Endothelial cell of umbilical vein (primary cell): Measurements from ENCODE around the gene UBASH3B. TPM values are rescaled to one million over a fixed set of nuclear protein-coding genes. Genes with fewer than 3 reads are reported as not detected.

Experiments
- BruUV-seq: library from RNA; stranded (reverse); fragments of 400-500 nt; replicated peaks from 2 replicates; lab custom pipeline; 2021; lab: Mats Ljungman, UMichigan
- CTCF ChIA-PET: fragments of 300-600, 350-600 bp; sonication (Branson Sonifier 250); formaldehyde crosslinking; loops from one replicate; lab custom pipeline; 2021; ENCODE audit warnings: antibody characterized with exemption, inconsistent platforms; lab: Charles Lee
- POLR2A ChIA-PET: fragments of 300-600, 350-600 bp; sonication (Branson Sonifier 250); formaldehyde crosslinking; loops from one replicate; lab custom pipeline; 2021; ENCODE audit warnings: antibody characterized with exemption, inconsistent platforms; lab: Charles Lee
- DNase-seq: peaks from one replicate; pipeline ENCODE4 v3.0.0-alpha.2; 2011; ENCODE audit warnings: low read depth, low spot score
- FAIRE-seq: peaks from 2 replicates; lab custom pipeline; 2011; peaks lifted over from hg19 to GRCh38; lab: Jason Lieb, UNC
- H2AFZ ChIP-seq: 2 replicates; pipeline ENCODE4 v1.6.0; 2012; ENCODE audit warnings: low read depth, low read length, control low read depth, inconsistent platforms
- H3K27ac ChIP-seq: 2 replicates; pipeline ENCODE4 v1.5.1; 2011; ENCODE audit warnings: low read depth, mild to moderate bottlenecking, control low read depth, low read length, moderate library complexity; ENCODE audit not compliant: insufficient read depth
- H3K27me3 ChIP-seq, 2 experiments: 2 replicates each; pipeline versions ENCODE4 v1.6.0 to v1.6.1; 2011; ENCODE audit warnings: low read length in 2 of 2, mixed read lengths in 1 of 2; ENCODE audit not compliant: control insufficient read depth in 2 of 2, insufficient read depth in 2 of 2
- H3K36me3 ChIP-seq, 2 experiments: 2 replicates in 1 of 2; 3 replicates in 1 of 2; pipeline ENCODE4 v1.5.1; 2011; ENCODE audit warnings: low read length in 2 of 2, mild to moderate bottlenecking in 1 of 2, moderate library complexity in 1 of 2; ENCODE audit not compliant: control insufficient read depth in 2 of 2, insufficient read depth in 2 of 2; ENCODE audit errors: extremely low read depth in 1 of 2
- H3K4me1 ChIP-seq: 3 replicates; pipeline ENCODE4 v1.5.1; 2011; ENCODE audit warnings: mild to moderate bottlenecking, low read length; ENCODE audit not compliant: control insufficient read depth, insufficient read depth; ENCODE audit errors: extremely low read depth
- H3K4me2 ChIP-seq: 2 replicates; pipeline ENCODE4 v1.6.1; 2011; ENCODE audit warnings: low read length, control low read depth, mixed read lengths; ENCODE audit not compliant: insufficient read depth
- H3K4me3 ChIP-seq, 3 experiments: fragments of 200-600 bp in 1 of 3; sonication (generic), shearing (Covaris generic) in 1 of 3; replicated peaks in 1 of 3; 2 replicates each; pipeline ENCODE4 v1.5.1; 2011 to 2016; ENCODE audit warnings: control low read depth in 3 of 3, low read length in 3 of 3, mild to moderate bottlenecking in 2 of 3, inconsistent platforms in 1 of 3, low read depth in 1 of 3, moderate library complexity in 1 of 3; ENCODE audit not compliant: insufficient read depth in 1 of 3
- H3K79me2 ChIP-seq: 2 replicates; pipeline ENCODE4 v1.6.0; 2012; ENCODE audit warnings: low read length, inconsistent platforms; ENCODE audit not compliant: control insufficient read depth, insufficient read depth
- H3K9ac ChIP-seq: replicated peaks from 2 replicates; pipeline ENCODE3; 2011; ENCODE audit warnings: low read length, control low read depth; ENCODE audit not compliant: insufficient read depth; ENCODE audit errors: extremely low read depth
- H3K9me1 ChIP-seq: replicated peaks from 3 replicates; pipeline ENCODE4 v1.6.0; 2011; ENCODE audit warnings: mild to moderate bottlenecking, low read length; ENCODE audit not compliant: control insufficient read depth, insufficient read depth; ENCODE audit errors: extremely low read depth
- H3K9me3 ChIP-seq: replicated peaks from 2 replicates; pipeline ENCODE4 v1.5.1; 2012; ENCODE audit warnings: low read length, inconsistent platforms; ENCODE audit not compliant: control insufficient read depth, insufficient read depth
- H4K20me1 ChIP-seq: replicated peaks from 2 replicates; pipeline ENCODE3; 2011; ENCODE audit warnings: mild to moderate bottlenecking, low read length; ENCODE audit not compliant: control insufficient read depth, insufficient read depth; ENCODE audit errors: extremely low read depth
- CTCF ChIP-seq, 2 donors: IDR thresholded peaks; 1 replicate in 1 of 2; 2 replicates in 1 of 2; pipeline ENCODE4 v1.5.1; 2011; ENCODE audit warnings: low read length in 2 of 2, mild to moderate bottlenecking in 2 of 2, moderate library complexity in 2 of 2, control low read depth in 1 of 2, inconsistent platforms in 1 of 2, low read depth in 1 of 2; ENCODE audit not compliant: insufficient read depth in 1 of 2; ENCODE audit errors: extremely low read depth in 1 of 2
- EZH2 ChIP-seq: IDR thresholded peaks from 2 replicates; pipeline ENCODE4 v1.6.1; 2012; ENCODE audit warnings: borderline replicate concordance, low read depth, mild to moderate bottlenecking, moderate library complexity, low read length, inconsistent platforms; ENCODE audit not compliant: severe bottlenecking
- FOS ChIP-seq: IDR thresholded peaks from 2 replicates; pipeline ENCODE4 v1.6.1; 2011; ENCODE audit warnings: mild to moderate bottlenecking, low read length, moderate library complexity, borderline replicate concordance; ENCODE audit not compliant: insufficient read depth
- GATA2 ChIP-seq: IDR thresholded peaks from 2 replicates; pipeline ENCODE4 v1.7.0; 2011; ENCODE audit warnings: low read depth, mild to moderate bottlenecking, moderate library complexity, mixed read lengths, low read length; ENCODE audit not compliant: insufficient read length, insufficient read depth
- JUN ChIP-seq: IDR thresholded peaks from 2 replicates; pipeline ENCODE4 v1.6.1; 2011; ENCODE audit warnings: borderline replicate concordance, low read depth; ENCODE audit not compliant: insufficient read length, insufficient read depth
- MAX ChIP-seq: IDR thresholded peaks from 2 replicates; pipeline ENCODE4 v1.6.1; 2011; ENCODE audit not compliant: insufficient read depth, insufficient read length
- MYC ChIP-seq: IDR thresholded peaks from one replicate; pipeline ENCODE4 v1.6.1; 2011; ENCODE audit warnings: mild to moderate bottlenecking, low read depth, low read length
- POLR2A ChIP-seq: IDR thresholded peaks from 2 replicates; pipeline ENCODE4 v1.6.1; 2012; ENCODE audit warnings: low read depth, mild to moderate bottlenecking, control low read depth, low read length
- POLR2AphosphoS5 ChIP-seq: IDR thresholded peaks from 2 replicates; pipeline ENCODE4 v1.6.1; 2012; ENCODE audit warnings: low read depth, mild to moderate bottlenecking, control low read depth, low read length, moderate library complexity; ENCODE audit not compliant: insufficient read depth
- dilution Hi-C: fragments of 300-500 bp; cut with MboI; formaldehyde crosslinking; loops from one replicate; pipeline ENCODE4 v1.15.0; 2019; ENCODE audit warnings: low sequenced_read_pairs; ENCODE audit not compliant: extremely low pct_ligation_motif_present
- intact Hi-C: fragments of 100-400 bp; cut with micrococcal nuclease; formaldehyde crosslinking; loops from one replicate; pipeline ENCODE4 v1.10.0; 2022
- polyA plus RNA-seq, 4 experiments: library from polyadenylated mRNA; depleted of rRNA in 3 of 4; stranded (reverse) in 3 of 4; unstranded in 1 of 4; fragments of >200 nt; gene quantifications; 2 replicates each; pipeline versions ENCODE4 v1.2.1 to v1.2.3, GENCODE V29; 2011 to 2012; ENCODE audit warnings: missing spikeins in 1 of 4
- total RNA-seq: library from RNA; stranded (reverse); gene quantifications from 2 replicates; pipeline ENCODE4 v1.2.3, GENCODE V29; 2021

Gene UBASH3B
- total and polyA plus RNA-seq, 2 donors (not counting 3 experiments of a cell fraction or from before 2014, with no cell fraction given), result 23.7 to 38.1 TPM

- Histone ChIP-seq H3K36me3 (peaks cover 0 to 4% of the 10 kb centered on the region in 2 experiments), H3K4me3 (no peak overlapping the region), H2AFZ (no peak overlapping the region), H3K79me2 (no peaks in the 10 kb centered on the region), H3K27me3 (no peaks in the 10 kb centered on the region), H3K9me1 (no peaks in the 10 kb centered on the region), H3K9me3 (no peaks in the 10 kb centered on the region), H3K27ac (no peak overlapping the region), H3K9ac (no peak overlapping the region), H3K4me2 (no peak overlapping the region), H3K4me1 (peaks cover under 1% of the 10 kb centered on the region), H4K20me1 (no peaks in the 10 kb centered on the region)
- ChIA-PET CTCF (interaction anchor here (1.0 to 5.7 kb wide), 2 partner anchors 10 to 43 kb away, joined by 3 to 24 read pairs; no protein-coding TSS in a partner anchor), POLR2A (no interaction called here)
- BruUV-seq, result no TSS peak
- TF ChIP-seq MAX, result no peak
- no peak for TF ChIP-seq CTCF (IDR thresholded peaks at IDR 0.05; ENCODE audit: extremely low read depth in 1 of 2, insufficient read depth in 1 of 2, low read depth in 1 of 2, low read length in 2 of 2)
- no peak for TF ChIP-seq FOS
- no peak for TF ChIP-seq GATA2
- no peak for TF ChIP-seq JUN
- no peak for TF ChIP-seq MYC
- no peak for TF ChIP-seq POLR2AphosphoS5
- no peak for TF ChIP-seq EZH2
- no peak for TF ChIP-seq POLR2A
- FAIRE-seq (no peak), DNase-seq (no peak)
- intact Hi-C loops (no loop called here), dilution Hi-C loops (no loop called here)
Measured at GRCh38 chr11:122811721-122812120, 156.2 kb downstream of the UBASH3B start.
